Lower leg skin (tissue), 3 donors: ENCODE results near the gene NCS1.

Source experiments
- POLR2A ChIP-seq, 2 donors: fragments of 450-650 bp; IDR thresholded peaks; one replicate each; pipeline ENCODE4 v1.6.1; 2016 to 2017; ENCODE audit warnings: antibody characterized with exemption in 2 of 2, mild to moderate bottlenecking in 1 of 2, moderate library complexity in 1 of 2
- TF ChIP-seq, protein P1 (sequence below), 3 donors: fragments of 450-650 bp; IDR thresholded peaks; one replicate each; pipeline ENCODE4 v1.5.1; 2016; ENCODE audit warnings: antibody characterized with exemption in 3 of 3, mild to moderate bottlenecking in 3 of 3, moderate library complexity in 2 of 3

- no peak for TF ChIP-seq POLR2A (IDR thresholded peaks at IDR 0.05)
- TF ChIP-seq, protein P1, sequence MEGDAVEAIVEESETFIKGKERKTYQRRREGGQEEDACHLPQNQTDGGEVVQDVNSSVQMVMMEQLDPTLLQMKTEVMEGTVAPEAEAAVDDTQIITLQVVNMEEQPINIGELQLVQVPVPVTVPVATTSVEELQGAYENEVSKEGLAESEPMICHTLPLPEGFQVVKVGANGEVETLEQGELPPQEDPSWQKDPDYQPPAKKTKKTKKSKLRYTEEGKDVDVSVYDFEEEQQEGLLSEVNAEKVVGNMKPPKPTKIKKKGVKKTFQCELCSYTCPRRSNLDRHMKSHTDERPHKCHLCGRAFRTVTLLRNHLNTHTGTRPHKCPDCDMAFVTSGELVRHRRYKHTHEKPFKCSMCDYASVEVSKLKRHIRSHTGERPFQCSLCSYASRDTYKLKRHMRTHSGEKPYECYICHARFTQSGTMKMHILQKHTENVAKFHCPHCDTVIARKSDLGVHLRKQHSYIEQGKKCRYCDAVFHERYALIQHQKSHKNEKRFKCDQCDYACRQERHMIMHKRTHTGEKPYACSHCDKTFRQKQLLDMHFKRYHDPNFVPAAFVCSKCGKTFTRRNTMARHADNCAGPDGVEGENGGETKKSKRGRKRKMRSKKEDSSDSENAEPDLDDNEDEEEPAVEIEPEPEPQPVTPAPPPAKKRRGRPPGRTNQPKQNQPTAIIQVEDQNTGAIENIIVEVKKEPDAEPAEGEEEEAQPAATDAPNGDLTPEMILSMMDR (IDR thresholded peaks at IDR 0.05), result no peak
These were observed 13.4 kb downstream of the NCS1 start for GRCh38 chr9:130185490-130186031.
